H1 (cell line): Measurements from ENCODE around the gene PACSIN1. TPM values are rescaled to one million over a fixed set of nuclear protein-coding genes. Genes with fewer than 3 reads are reported as not detected.

ENCODE experiments used
- BACH1 ChIP-seq: IDR thresholded peaks from 2 replicates; pipeline ENCODE4 v1.6.1; 2012; ENCODE audit warnings: low read length, improper control_type of control experiment
- RNF2 ChIP-seq: fragments of 200-900, 300-1000 bp; sonication (generic); IDR thresholded peaks from 2 replicates; pipeline ENCODE4 v1.7.1; 2016; ENCODE audit warnings: borderline replicate concordance, low read depth, mild to moderate bottlenecking, antibody characterized with exemption, low read length; ENCODE audit not compliant: poor library complexity, severe bottlenecking; ENCODE audit errors: missing control alignments
- polyA plus RNA-seq, 7 experiments: library from polyadenylated mRNA; depleted of rRNA in 3 of 7; stranded (reverse) in 5 of 7; unstranded in 2 of 7; fragments of >200 nt in 5 of 7; fragments of 200-250 nt in 2 of 7; gene quantifications; 1 replicate in 5 of 7; 2 replicates in 1 of 7; 4 replicates in 1 of 7; pipeline versions ENCODE4 v1.2.1 to v1.2.3, GENCODE V29; 2011 to 2013; ENCODE audit warnings: missing spikeins in 2 of 7, mixed read lengths in 2 of 7
- total RNA-seq: library from RNA; stranded (reverse); fragmentation: NEBNext Ultra II Directional; extraction: Animal tissue kit (Norgen Biotek cat#: 25700); gene quantifications from 2 replicates; pipeline ENCODE4 v1.2.1, GENCODE V29; 2021

The PACSIN1 gene
- total and polyA plus RNA-seq, 2 of the 8 experiments (the other 6 are each of a cell fraction or from before 2014, with no cell fraction given) = 5.9 to 11.1 TPM

- no peak for TF ChIP-seq RNF2
- no peak for TF ChIP-seq BACH1
- TF ChIP-seq, all 59 proteins: peak for 0
Measured at GRCh38 chr6:34441526-34441925, 24.4 kb upstream of the PACSIN1 start (continued).
